Activated CD4-positive, alpha-beta T cell treated with anti-CD3 and anti-CD28 coated beads for 4 hours (primary cell): Measurements from ENCODE around the gene CAV3.

Experiments used
- DNase-seq, 2 donors: peaks; one replicate each; pipeline ENCODE4 v3.0.0-alpha.2; 2020

Gene CAV3

DNA sequence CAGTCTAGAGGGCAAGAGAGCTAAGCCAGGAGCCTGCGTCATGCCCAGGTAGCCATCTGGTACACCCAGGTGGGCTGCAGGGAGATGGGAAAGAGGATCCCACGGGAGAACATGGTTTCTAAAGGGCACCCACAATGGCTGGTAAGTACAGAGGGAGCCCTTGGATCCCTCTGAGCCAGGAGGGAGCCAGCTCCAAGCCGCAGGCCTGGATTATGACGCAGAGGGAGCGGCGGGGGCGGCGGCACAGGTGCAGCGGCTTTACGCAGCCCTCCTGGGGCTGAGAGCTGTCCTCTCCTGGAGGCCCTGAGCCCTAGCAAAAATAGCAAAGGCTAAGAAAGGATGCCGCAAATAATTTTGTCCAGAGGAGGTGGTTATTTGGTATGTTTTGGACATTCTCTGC, 2.8 kb downstream of the CAV3 start:
- DNase-seq = no peak

DNA sequence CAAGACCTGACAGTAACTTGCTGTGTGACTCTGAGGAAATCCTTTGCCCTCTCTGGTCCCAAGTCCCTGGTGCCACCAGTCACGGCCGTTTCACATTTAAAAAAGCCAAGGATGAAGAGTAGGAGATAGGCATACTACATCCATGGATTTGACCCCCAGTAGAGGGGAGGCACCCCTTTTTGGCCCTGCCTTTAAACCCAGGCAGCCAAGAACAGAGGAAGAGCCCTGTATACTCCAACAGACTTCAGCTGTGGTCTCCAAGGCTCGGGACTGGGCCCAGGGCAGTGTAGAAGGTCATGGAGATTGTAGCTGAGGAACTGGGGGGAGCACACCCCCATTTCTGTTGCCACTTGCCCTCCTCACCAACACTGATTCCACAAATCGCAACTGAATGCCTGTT, 3.7 kb downstream of the CAV3 start:
- DNase-seq = no peak

DNA sequence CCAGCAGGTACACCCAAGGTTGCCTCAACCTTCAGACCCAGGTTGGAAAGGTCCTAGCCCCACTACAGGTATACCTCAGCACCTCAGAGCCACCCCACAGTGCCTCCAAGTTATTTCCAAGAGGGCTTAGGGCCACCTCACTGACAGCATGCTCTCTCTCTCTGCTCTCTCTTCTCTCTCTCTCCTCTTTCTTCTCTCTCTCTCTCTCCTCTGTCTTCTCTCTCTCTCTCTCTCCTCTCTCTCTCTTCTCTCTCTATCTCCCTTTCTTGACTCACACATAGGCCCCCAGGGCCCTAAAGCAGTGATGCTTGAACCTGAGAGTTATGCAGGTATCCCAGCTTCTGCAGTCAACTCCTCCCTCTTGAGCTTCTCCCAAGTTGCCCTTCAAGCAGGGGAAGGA, 4.2 kb downstream of the CAV3 start:
- no peak for DNase-seq

DNA sequence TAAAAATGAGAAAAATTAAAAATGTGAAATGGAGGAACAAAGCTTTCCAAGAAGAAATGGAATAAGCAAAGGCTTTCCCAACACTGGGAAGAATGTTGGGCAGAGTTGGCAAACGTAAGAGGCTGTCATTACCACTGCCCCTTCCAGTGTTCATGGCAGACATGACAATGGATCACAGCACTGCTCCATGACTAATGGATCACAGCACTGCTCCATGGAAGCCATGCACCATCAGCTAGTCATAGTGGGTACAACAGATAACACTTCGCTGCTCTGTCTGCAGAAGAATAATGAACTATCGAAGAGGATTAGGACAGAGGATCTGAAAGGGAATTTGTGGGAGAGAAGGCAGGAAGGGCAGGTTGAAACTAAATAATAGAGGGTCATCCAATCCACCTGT, 5.0 kb downstream of the CAV3 start:
- DNase-seq = no peak

DNA sequence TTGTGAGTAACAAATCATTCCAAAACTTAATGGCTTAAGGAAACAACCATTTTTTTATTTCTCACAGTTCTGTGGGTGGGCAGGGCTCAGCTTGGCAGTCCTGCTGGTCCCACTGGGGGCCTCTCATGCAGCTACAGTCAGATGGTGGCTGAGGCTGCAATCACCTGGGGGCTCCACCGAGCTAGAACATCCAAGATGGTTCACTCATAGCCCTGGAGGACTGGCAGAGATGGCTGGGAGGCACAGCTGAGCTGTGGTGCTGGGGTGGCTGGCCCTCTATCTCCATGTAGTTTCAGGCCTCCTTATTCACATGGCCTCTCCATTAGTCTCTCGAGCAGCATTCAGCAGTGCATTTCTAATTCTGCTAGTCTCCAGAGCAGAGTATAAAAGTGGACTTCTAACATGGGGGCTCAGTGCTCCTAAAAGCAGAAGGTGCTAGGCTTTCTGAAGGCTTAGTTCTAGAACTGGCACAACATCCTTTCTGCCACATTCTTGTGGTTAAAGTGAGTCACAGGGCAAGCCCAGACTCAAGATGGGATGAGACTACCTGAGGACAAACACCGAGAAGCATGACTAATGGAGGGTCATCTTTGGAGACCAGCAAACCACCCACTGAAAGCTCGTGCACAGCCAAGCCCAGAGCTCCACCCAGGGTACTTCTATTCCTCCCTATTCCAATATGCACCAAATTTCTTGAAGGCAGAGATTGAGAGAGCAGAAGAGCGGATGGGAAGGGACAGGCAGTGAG, 6.3 kb downstream of the CAV3 start:
- DNase-seq = no peak

DNA sequence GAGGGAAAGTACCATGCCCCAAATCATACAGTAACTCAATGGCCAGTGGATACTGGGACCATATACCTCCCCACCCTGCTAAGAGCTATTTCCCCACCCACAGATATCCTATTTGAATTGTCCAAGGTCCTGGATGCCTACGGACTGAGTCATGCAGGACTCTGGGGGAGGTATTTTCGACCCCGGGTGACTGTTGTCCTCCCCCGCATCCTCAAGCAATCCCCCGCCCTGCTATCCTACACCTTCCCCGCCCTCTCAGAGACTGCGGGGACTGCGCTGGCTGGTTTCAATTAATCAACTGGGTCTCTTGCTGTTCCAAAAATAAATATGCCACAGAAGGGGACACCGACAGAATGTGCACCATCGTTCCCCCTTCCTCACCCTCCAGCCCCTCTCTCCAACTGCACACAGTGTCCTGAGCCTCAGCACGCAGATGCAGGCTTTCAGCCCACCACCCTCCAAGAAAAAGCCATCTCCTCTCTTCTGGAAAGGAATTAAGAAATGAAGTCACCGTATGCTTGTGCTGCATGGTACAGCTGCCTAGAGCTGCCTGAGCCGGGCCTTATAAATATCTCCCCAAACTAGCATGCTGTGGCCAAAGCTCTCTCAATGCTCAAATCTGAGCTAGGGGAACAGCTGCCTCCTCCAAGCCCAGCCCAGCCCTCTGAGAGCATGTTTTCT, 8.1 kb downstream of the CAV3 start:
- no peak for DNase-seq

DNA sequence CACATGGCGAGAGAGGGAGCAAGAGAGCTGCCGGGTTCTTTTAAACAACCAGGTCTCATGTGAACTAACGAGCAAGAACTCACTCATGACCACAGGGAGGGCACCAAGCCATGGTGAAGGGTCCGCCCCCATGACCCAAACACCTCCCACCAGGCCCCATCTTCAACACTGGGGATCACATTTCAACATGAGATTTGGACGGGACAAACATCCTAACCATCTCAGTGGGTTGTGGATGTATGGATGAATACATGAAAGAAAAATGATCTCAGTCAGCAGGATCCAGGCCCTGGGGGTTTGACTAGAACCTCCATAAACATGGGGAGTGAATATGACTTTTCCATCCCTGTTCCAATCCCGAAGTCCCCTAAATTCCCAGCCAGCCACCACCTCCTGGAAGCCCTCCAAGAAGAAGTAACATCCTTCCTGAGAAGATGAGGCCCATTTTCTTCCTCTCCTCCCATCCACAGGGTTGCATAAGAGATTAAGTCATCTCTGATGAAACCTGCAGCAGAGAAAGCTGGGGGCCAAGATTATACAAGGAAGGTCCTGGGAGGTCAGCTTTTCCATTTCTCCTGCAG, 9.5 kb downstream of the CAV3 start:
- no peak for DNase-seq

DNA sequence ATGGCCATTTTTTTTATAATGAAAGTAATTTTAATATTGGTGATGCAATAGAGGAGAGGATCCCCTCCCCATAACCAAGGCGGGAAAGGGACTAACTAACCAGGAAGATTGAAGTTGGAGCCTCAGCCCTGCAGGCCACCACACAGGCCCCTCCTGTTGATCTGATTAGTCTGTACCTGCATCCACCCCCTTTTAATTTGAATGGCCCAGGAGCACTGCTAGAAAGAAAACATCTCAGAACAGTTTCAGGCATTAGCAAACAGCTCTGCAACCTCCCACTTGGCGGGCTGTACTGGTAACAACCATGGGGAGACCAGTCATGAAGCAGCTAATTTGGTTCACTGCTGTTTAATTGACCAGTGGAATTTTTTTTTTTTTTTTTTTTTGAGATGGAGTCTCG, 10.3 kb downstream of the CAV3 start:
- DNase-seq = no peak

DNA sequence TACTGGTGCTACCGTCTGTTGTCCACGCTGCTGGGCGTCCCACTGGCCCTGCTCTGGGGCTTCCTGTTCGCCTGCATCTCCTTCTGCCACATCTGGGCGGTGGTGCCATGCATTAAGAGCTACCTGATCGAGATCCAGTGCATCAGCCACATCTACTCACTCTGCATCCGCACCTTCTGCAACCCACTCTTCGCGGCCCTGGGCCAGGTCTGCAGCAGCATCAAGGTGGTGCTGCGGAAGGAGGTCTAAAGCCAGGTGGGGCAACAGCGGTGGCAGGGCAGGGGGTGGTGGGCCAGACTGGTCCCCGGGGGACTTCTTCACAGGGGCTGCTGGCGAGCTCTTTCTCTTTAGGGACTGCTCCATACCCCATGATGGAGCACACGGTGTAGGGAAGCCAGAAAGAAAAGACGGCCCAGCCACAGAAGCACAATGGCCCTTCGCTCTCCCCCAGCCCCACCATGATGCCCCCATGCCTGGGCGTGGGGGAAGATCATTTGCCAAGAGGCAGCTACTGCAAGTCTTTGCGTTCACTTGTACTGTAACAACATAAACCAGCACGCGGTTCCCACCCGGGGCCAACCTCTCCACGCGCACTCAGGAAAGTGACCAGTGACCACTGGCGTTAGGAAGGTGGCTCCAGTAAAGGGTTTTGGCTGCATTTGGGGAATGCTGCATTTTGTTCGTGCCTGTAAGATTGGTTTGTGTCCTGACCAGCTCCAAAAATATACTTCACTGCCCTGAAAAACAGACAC, 12.2 kb downstream of the CAV3 start:
- DNase-seq = no peak

DNA sequence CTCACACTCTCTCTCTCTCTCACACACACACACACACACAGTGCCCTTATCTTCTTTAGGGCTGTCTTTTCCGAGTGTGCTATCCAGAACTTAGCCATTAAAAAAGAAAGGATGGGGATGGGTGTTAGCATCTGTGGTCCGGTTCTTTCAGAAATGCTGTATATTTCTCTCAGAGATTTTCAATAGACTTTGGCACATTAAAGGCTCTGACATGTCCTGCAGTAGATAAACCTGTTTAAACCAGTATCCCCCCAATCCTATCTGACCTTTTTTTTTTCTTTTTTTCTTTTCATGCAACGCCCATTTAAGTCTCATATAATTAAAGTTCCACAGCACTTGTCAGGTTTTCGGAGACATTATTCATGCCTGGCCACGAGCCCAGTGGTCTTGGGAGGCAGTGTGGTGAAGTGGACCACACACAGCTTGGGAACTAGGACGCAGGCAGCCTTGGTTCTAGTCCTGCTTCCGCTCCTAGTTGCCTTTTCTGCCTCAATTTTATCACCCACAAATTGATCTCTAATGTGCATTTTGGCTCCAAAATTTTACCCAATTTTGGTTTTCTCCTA, 13.3 kb downstream of the CAV3 start:
- DNase-seq = no peak

DNA sequence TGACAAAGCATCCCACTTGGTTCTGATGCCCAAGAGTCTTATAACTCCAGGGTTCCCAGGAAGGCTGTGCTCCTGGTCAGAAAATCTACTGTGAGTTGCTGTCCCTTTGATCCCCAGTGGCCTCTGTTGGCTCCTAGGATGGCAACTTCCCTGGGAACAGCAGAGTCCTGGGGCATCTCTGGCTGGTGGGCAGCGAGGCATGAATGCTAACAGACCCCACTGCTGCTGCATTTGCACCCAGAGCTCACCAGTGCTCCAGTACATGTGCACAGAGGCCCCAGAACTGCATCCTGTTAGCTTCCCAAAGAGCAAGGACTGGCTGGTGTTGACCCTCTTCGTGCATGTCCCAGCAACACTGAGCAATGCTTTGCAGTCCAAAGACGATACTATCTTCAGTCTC, 15.7 kb downstream of the CAV3 start:
- DNase-seq = no peak

DNA sequence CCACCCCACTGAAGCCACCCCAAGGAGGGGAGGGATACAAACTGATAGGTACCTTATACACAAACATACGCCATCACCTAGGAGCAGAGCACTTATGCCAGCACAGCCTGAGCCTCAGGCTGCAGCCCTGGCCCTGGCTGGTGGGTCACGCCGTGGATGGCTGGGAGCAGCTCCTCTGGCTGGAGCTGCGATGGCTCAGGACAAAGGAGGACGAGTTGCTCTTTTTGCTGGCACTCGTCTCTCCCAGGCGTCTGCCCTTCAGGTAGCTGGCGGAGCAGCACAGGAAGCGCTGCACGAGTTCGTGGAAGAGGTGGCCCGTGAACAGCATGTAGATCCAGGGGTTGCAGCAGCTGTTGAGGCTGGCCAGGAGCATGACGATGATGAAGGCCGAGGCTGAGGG, 19.2 kb downstream of the CAV3 start:
- no peak for DNase-seq

DNA sequence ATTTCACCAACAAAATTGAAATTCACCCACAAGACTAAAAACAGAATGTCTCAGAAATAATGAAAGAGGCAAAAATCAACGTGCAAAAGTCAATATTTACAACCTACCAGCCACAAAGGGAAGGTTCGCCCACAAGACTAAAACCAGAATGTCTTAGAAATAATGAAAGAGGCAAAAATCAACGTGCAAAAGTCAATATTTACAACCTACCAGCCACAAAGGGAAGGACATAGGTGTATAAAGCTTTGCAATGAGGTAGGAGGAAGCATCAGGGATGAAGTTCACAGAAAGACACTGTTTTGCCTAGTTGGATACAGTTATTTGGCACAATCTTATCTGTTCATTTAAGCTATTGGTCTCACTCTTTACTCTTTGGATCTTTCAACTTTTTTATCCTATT, 21.5 kb downstream of the CAV3 start:
- no peak for DNase-seq

DNA sequence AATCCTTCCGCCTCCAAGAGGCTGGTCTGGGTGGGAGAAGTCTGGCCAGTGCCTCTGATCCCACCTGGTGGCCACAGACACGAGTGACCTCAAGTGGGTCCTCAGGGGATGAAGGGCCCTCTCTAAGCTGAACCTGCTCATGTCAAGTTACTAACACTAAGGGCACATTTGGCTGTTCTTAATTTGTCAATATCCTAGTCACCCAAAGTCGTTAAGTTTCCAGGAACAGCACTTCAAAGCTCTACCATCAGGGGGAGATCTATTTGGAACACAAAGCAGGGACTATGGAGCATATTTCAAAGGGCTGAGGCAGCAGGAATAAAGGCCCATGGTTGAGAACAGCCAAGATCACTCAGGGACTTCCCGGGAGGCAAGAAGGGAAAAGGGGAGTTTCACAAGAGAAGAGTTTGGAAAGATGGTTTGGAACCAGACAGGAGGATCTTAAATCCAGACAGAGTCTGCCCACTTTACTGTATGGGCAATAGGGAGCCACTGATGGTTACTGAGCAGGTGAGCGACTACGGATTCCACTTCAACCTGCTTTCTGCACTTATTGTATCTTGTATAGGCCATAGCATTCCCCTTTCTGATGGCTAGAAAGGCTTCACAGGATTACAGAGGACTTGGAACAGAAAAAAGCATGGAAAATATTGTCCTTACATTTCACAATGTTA, 22.1 kb downstream of the CAV3 start:
- no peak for DNase-seq

DNA sequence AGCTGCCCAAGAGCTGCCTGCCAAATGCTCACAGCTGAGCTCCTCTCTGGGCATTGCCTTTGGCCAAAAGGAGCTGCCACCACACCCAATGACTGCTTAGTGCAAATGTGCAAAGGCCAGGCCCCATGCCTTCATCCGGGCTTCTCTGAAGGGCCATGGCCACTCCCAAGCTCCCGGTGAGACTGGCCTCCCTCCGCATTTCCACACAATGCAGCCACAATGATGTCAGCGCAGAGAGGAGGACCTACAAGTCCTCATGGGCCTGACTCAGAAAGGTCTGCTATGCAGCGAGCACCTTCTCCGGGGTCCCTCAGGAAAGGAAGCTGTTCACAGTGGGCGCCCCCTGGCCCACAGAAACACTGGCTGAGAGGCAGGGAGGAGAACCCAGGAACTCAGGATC, 23.1 kb downstream of the CAV3 start:
- DNase-seq = no peak

DNA sequence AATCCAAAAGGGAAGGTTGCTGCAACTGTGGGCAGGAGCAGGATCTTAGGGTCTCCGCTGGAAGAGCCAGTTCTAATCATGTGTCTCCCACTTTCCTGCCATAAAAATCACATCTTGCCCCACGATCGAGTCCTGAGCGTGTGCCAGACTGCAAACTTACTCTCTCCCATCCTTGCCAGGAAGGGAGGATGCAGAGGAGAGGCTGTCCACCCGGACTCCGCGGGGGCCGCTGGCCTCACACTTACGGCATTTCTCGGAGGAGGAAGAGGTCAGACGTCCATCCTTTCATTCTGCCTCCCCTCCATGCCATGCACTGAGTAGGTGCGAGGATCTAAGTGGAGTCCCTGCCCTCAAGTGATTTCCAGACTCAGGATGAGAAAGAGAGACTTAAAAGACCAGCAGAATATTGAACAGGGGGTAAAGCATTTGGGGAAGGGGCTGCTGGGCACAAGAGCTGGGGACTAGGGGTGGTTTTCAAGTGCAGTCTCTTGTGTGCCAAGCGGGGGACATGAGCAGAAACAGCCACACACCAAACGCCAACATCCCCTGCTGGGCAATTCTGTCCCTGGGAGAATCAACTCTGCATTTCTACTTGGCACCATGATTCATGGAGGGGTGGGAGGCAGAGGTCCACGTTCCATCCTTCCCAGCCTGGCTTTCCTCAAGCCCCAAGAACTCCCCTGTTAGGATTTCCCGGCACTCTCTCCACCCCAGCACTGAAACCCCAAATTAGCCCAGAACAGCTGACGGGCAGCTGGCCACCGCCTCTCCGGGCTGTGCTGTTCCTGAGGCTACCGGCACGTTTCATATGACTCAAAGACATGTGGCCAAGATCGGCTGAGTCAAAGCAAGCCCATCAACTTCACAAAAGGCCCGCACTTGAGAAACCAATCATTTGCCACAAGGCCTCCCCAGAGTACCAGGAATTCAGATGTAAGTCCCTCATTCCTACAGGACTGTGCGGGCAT, 24.2 kb downstream of the CAV3 start:
- no peak for DNase-seq

DNA sequence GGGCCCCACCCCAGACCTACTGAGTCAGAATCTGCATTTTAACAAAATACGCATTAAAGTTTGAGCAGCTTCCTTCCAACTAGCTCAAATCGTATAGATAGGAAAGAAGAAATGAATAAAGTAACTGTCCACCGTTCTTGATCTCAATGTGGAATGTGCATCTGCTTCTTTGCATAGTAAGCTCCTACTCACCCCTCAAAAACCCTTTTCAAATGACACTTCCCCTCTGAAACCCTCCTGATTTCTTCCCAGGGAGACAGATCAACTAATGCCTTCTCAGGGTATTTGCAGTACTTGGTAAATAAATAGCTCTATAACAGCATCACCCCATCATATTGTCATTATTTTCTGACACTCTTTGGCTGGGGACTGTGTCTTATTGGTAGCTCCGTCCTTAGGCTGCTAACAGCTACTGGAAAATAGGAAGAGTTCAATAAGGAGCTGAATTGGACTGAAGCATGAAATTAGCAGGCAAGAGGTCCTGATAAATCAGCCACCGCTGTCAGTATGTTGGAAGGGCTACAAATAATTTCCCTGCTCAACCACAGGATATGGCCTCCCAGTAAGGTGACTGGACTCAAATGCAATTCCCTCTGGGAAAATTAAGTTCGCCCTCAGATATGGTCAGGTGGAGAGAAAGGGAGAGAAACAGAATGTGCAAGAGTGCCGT, 25.6 kb downstream of the CAV3 start:
- DNase-seq = no peak

DNA sequence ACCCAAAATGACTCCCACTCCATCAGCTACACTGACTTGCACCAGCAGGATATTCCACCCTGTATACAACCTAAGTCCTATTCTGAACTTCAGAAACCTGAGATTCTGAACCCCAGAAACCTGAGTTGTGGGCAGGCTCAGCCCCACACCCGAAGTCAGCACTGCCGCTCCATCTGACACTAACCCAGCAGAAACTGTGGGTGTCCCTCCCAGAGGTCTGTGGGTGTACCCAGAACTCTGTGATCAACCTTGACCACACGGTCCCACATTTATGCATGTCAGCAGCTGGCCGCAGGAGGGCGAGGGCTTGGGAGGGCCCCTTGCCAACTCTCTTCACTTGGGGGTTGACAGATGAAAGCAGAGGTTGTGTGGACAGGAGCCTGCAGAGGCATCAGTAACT, 26.5 kb downstream of the CAV3 start:
- no peak for DNase-seq

DNA sequence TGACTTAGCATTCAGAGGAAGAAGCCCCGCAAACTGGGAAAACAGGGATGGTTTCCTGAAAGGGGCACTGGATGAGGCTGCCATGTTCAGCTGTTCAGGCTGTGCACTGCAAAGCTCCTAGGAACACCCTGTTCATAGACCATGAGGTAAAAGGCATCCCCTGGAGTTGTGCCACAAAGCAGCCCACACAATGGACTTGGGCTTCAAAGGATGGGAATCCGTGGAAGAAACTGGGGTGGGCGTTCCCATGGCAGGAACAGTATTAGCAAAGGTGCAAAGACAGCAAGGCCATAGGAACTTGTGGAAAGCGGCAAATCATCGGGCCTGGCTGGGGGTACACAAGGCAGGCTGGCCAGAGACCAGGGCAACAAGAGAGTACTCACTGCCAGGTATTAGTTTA, 26.9 kb downstream of the CAV3 start:
- no peak for DNase-seq

DNA sequence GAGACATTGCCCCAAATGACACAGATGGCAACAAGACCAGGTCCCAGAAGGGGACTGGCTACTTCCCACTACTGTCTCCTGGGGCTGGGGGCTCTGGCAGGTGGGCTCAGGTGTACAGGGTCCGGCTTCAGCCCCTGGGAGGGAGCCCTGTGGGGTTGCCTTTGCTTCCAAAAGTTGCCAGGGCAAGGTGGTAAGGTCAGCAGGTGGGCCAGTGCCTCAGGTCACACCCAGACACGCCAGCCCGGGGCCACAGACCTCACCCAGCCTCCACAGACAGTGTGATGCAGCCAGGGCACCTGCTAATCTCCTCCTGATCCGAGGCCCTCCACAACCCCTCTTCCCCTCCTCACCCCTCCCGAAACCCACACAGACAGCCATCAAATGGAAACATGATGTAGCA, 28.3 kb downstream of the CAV3 start:
- DNase-seq = no peak
